Activated CD8-positive, alpha-beta memory T cell treated with anti-CD3 and anti-CD28 coated beads, Interleukin-2, amount 50 U/mL, for 1 hour (primary cell): ENCODE results near the gene EXT2.

Experiments
- DNase-seq: peaks from one replicate; pipeline ENCODE4 v3.0.0-alpha.2; 2020; ENCODE audit errors: extremely low read depth

Gene EXT2

GRCh38 chr11:44266056-44266780 is 170.7 kb downstream of the EXT2 start:
- no peak for DNase-seq

GRCh38 chr11:44267006-44267749 is 171.7 kb downstream of the EXT2 start:
- no peak for DNase-seq

DNA sequence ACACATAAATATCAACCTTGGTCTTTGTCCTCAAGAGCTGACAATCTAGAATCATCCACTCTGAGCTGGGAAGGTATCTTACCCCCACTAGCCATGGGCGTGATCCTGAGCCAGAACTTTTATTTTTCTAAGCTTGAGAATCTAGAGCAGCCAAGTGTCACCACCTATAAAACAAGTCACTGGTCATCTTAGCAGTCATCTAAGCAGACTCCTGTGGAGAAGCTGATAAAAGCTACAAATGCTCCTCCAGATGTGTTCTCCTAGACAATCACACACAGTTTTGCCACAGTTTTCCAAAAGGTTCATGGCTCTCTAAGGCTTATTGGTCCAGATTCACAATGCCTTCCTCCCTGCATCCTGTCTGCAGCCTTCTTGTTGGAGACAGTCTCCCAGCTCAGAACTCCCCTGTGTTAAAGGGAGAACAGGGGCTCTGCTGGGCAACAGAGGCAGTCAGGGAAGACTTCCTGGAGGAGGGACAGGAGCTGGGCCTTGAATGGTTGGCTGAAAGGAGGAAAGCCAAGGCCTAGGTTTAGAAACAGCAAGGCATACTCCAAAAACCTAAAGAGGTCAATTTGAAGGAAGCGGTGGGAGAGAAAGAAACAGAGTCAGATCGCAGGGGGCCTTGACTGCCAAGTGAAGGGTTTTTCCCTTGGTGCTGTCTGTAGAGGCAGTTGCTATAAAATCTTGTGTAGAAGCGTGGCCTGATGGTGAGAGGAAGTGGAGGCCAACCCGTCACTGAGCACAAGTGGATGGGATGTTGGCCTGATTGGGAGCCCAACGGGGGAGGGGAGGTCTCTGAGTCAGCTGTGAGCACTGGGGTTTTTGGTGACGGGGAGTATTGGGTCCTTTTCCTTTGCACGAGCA is 172.5 kb downstream of the EXT2 start:
- no peak for DNase-seq

DNA sequence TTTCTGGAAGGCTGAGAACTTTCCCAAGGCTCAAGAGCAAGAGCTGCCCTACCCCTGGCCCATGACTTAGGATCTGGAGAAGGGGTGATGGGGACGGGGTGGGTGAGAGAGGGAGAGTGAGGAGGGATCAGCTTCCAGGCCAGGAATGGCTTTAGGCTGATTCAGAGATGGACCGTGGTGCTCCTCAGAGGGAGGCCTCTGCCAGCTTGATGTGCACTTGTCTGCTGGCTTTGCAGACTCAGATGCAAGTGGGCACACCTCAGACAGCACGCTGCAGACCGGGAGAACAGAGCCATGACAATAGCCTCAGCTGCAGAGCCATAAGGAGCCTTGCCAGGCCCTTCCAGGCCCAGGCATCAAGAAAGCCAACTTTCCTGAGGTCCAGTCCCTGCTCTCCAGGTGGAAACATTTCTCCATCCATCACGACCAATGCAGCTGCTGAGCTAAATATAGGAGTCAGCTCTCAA is 173.2 kb downstream of the EXT2 start:
- no peak for DNase-seq

DNA sequence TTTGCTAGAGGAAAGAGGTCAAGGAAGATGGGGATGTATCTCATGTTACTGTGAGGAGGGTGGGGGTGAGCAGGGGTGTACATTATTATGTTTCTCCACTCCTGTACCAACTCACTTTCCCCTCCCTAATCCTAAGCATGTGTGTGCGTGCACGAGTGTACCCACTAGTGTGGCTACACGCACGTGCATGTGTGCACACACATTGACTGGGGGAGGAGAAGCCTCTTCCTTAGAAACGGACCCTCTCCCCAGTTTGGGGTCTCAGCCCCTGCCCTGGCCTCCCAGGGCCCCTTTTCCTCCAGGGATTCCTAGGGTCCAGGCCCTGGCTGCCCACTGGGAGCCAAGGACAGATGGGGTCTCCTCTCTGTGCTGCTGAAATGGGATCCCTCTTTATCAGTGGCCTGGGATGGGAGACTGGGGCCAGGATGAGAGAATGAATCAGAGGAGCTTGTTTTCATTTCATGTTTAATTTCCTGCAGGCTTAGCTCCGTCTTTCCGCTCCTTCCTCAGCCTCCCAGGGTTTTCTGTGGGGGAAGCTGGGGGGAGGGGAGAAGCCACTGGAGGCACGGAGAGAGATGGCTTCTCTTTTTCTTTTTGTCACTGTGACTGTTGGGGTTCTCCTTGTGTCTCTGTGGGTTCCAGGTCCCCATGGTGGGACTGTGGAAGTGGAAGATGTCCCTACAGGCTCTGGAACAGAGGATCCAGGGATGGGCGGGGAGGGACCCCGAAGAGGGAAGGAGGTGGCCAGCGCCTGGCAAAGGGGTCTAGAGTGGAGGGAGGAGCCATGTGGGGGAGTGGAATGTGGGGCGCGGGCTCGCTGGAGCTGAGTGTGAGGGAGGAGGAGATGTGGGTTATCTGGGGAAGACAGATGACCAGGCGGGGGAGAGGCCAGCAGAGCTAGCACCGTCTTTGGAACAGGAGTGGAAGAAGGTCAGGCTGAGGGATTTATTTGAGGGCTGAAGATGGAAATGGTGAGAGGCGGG is 174.2 kb downstream of the EXT2 start:
- no peak for DNase-seq

DNA sequence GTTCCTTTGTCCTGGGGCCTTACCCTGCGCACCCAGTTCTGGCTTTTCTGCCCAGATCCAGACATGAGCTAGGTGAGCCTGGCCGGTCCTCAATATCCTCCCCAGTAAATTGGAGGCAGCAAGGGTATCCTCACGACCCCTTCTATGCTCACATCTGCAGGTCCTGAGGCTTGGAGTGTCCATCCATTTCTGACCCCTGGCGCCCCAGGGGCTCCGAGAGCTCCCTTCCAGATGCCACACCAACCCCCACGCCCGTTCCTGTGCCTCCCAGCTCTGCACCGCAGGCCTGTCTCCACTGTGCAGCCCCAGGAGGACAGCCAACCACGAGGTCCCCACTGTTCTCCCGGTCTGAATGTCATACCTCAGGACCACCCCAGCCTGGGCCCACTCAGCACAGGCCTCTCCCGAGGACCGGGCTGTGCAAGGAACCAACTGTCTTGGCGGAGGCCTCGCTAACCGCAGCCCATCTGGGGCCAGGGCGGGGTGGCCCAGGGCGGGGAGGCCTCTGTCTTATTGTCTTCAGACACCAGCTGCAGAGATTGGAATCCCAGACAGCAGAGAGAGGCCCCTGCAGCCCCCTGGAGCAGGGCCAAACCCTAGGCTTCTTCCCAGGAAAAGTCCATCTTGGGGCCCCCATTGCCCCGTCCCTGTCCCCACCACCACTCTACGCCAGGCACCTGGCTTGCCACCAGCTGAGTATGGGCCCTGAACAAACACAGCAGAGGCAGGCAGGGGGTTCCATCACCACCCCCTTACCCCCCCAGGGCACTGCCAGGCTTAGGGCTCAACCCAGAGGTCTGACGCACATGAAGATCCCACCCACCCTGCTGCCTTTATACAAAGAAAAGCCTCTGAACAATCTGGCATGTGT is 175.2 kb downstream of the EXT2 start:
- DNase-seq = no peak

DNA sequence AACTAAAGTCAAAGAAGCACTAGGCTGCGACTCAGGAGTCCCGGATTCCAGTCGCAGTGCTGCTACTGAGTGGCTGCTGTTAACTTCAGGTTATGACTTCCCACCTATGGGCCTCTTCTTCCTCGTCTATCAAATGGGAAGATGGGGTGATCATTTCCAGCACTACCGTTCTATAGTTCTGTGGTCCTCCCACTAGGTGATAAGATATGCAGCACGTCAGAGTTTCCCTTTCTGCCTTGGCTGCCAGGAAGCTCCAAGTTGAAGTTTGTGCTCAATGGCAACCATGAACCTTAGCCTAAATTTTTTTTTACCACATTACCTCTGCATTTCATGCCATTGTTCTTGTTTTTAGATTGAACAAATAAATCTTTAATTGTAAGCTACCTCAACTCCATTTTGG is 175.8 kb downstream of the EXT2 start:
- DNase-seq = no peak

GRCh38 chr11:44274404-44274803 is 178.9 kb downstream of the EXT2 start:
- DNase-seq = no peak

- DNase-seq = no peak
These were observed 179.8 kb downstream of the EXT2 start for GRCh38 chr11:44275241-44275640.

GRCh38 chr11:44275961-44276550 is 180.6 kb downstream of the EXT2 start:
- DNase-seq = no peak

DNA sequence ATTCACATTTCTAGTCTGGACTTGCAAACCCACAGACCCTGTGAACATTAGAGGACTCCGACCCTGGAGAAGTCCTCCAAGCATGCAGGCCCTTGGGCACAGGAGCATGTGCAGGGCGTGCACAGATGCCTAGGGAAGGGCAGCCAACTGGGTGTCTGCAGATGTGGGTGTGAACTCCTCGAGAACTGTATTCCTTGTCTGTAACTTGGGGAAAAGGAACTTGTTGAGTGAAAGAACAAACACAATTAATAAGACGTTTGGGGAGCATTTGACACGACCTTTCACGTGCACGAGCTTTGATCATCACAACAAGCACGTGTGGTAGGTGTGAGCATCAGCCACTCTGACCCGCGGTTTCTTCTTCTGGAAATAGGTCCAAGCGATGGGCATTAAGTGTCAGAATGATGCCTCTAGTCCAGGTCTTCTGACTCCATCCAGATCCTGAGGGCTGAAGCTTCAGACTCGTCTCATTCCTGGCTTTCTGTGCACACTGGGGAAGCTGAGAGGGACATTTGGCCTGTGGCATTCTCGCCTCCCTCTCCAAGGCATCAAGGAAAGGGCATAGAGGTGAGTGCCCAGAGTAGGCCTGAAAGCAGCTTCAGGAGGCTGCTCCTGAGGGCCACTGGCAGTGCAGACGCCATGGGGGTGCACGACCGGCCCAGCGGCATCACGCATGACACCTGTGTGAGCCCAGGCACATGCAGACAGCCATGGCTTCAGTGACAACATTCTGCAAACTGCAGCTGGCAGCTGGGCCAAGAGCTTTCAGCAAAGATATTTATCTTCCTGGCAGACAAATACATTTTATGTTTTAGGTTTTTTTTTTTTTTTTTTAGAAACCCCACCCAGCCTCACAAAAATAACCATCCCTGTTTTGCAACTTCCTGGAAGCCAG is 182.0 kb downstream of the EXT2 start:
- DNase-seq = no peak

DNA sequence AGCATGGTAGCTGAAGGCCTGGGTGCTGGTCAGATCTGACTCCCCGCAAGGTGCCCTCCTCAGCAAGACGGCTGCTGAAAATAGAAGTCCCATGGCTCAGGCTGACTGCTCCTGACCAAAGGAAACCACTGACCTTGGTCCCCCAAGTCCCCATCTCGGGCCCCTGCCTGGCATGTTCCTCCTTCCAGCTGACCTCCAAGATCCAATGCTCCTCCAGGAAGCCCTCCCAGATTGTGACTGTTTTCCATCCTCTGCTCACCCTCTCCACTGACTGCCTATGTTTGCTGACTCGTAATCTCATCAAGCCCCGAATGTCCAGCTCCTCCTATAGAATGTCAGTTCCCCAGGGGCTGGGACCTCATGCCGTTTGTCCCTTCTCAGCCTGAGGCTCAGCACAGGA is 184.0 kb downstream of the EXT2 start:
- DNase-seq = no peak

DNA sequence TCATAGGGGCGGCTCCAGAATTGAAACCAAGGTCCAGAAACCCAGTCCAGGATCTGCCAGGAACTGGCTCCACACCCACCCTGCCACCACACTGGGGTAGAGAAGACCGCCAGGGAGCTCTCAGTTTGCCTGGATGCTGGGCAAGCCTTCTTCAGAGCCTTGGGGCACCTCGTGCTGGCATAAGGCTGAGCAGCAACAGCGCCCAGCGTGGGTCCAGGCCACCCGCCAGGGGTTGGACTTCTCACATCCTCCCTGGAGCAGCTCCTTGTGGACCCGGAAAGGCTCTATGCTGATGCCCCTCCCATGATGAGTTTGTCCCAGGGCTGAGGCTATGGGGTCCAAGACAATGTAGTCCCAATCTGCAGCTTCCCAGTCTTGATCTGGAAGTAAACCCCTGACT is 184.8 kb downstream of the EXT2 start:
- DNase-seq = no peak

DNA sequence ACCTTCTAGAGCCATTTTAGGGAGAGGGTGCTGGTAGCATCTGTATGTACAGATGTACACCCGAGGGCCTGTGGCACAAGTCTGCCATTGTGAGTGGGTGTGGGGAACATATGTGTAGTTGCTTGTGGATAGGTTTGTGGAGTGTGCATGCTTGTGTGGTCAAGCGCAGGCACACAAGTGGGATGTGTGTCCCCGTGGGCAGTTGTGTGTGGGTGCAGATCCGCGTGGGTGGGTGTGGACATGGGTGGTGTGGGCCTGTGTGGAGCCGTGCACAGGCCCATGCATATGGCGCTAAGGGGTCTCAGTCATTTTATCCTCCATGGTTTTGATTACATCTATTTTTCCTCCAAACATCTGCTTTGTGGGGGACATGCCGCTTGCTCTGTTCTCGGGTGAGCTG is 185.7 kb downstream of the EXT2 start:
- DNase-seq = no peak

- DNase-seq = no peak
These were observed 187.1 kb downstream of the EXT2 start for GRCh38 chr11:44282620-44283019.

- no peak for DNase-seq
These were observed 190.3 kb downstream of the EXT2 start for GRCh38 chr11:44285756-44286155.

DNA sequence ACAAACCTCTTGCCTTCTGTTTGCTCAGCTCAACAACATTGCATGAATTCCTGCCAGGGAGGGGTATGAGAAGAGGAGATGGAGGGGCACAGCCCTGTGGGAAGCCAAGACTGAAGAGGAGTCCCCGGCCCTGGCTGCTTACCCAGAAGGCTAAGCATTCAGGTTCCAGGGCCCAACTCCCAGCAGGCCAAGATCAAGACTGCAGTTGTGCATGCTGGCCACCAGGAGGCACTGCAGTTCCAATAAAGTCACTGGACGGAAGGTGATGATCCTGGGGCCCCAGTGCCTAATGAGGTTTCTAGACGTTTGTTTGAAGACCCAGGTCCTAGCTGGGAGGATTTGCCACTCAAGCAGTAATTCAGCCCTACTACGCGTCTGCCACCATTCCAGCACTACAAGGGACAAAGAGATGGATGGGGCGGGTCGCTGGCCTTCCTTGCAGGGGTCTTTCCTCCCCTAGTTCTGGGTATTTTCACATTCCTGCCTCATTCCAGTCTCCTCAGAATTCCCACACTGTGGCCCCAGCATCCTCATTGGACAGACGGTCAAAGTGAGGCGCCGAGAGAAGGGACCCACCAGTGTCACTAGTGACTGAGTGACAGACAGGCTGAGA is 190.9 kb downstream of the EXT2 start:
- no peak for DNase-seq

DNA sequence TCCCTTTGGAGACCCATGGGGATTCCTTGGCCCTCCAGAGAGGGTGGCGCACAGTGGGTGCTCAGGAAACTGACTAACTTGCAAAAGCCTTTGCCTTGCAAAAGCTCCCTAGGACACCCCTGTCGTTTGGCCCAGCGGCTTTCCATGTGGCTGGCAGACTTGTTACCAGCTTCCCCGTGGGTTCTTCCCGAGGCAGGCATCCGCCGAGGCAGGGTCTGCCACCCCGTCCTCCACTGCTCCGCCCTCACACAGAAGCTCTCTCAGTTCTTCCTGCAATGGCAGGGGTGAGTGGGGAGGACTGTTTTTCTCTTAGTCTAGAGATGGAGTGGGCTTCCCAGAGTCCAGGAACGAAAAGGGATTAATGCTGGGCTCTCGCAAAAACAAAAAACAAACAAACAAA is 191.4 kb downstream of the EXT2 start:
- no peak for DNase-seq
